HEK293 (cell line): ENCODE data around the gene STRN.

ENCODE experiments used
- CTCF ChIA-PET: fragments of 350-600 bp; formaldehyde crosslinking; extraction: SDS; loops from one replicate; lab custom pipeline; 2021; ENCODE audit warnings: antibody characterized with exemption; lab: Yijun Ruan, JAX
- POLR2A ChIA-PET: fragments of 300-600 bp; formaldehyde crosslinking; extraction: SDS; loops from one replicate; lab custom pipeline; 2020; ENCODE audit warnings: antibody characterized with exemption, inconsistent platforms; lab: Yijun Ruan, JAX
- H3K27ac ChIP-seq: fragments of 200-500 bp; sonication (Bioruptor generic); 2 replicates; pipeline ENCODE4 v1.5.1; 2014; ENCODE audit warnings: low read depth, low read length, control low read depth, inconsistent platforms; ENCODE audit errors: extremely low read depth
- H3K36me3 ChIP-seq, 2 experiments: fragments of 200-500 bp in 1 of 2; sonication (Bioruptor generic) in 1 of 2; 1 replicate in 1 of 2; 2 replicates in 1 of 2; pipeline ENCODE4 v1.5.1; 2014 to 2017; ENCODE audit warnings: inconsistent platforms in 2 of 2, low read length in 2 of 2; ENCODE audit not compliant: control insufficient read depth in 2 of 2, insufficient read depth in 1 of 2
- H3K4me1 ChIP-seq: fragments of 200-500 bp; sonication (Bioruptor generic); 2 replicates; pipeline ENCODE4 v1.5.1; 2014; ENCODE audit warnings: mild to moderate bottlenecking, low read length, inconsistent platforms; ENCODE audit not compliant: control insufficient read depth, insufficient read depth
- H3K4me3 ChIP-seq: 2 replicates; pipeline ENCODE4 v1.5.1; 2011; ENCODE audit warnings: low read depth, mild to moderate bottlenecking, control low read depth, low read length, moderate library complexity
- H3K9me3 ChIP-seq: fragments of 200-500 bp; sonication (Bioruptor generic); 2 replicates; pipeline ENCODE4 v1.5.1; 2014; ENCODE audit warnings: low read depth, low read length, inconsistent platforms; ENCODE audit not compliant: control insufficient read depth, insufficient read depth
- BCL11B ChIP-seq: fragments of 450-650 bp; formaldehyde crosslinking; IDR thresholded peaks from 2 replicates; pipeline ENCODE4 v1.5.1; 2016; ENCODE audit warnings: low read depth, missing biosample characterization, missing genetic modification characterization
- CTCF ChIP-seq: fragments of 450-650 bp; formaldehyde crosslinking; IDR thresholded peaks from 2 replicates; pipeline ENCODE4 v1.5.1; 2016; ENCODE audit warnings: missing biosample characterization, missing genetic modification characterization
- FEZF1 ChIP-seq: fragments of 450-650 bp; formaldehyde crosslinking; IDR thresholded peaks from 2 replicates; pipeline ENCODE4 v1.5.1; 2016; ENCODE audit warnings: missing biosample characterization, missing genetic modification characterization
- OVOL3 ChIP-seq: fragments of 450-650 bp; formaldehyde crosslinking; IDR thresholded peaks from 2 replicates; pipeline ENCODE4 v1.5.1; 2016; ENCODE audit warnings: missing biosample characterization, missing genetic modification characterization
- ZEB2 ChIP-seq: fragments of 450-650 bp; formaldehyde crosslinking; IDR thresholded peaks from 2 replicates; pipeline ENCODE4 v1.5.1; 2016; ENCODE audit warnings: missing biosample characterization, missing genetic modification characterization
- ZIC2 ChIP-seq: fragments of 450-650 bp; formaldehyde crosslinking; IDR thresholded peaks from 2 replicates; pipeline ENCODE4 v1.5.1; 2016; ENCODE audit warnings: missing biosample characterization, missing genetic modification characterization
- ZNF221 ChIP-seq: fragments of 450-650 bp; formaldehyde crosslinking; IDR thresholded peaks from 2 replicates; pipeline ENCODE4 v1.5.1; 2017; ENCODE audit warnings: missing biosample characterization, missing genetic modification characterization, borderline replicate concordance
- ZNF37A ChIP-seq: fragments of 450-650 bp; IDR thresholded peaks from 2 replicates; pipeline ENCODE4 v1.5.1; 2018; ENCODE audit warnings: missing biosample characterization, missing genetic modification characterization
- ZNF473 ChIP-seq: fragments of 450-650 bp; formaldehyde crosslinking; IDR thresholded peaks from 2 replicates; pipeline ENCODE4 v1.5.1; 2017; ENCODE audit warnings: missing biosample characterization, missing genetic modification characterization
- ZNF664 ChIP-seq: fragments of 450-650 bp; formaldehyde crosslinking; IDR thresholded peaks from 2 replicates; pipeline ENCODE4 v1.5.1; 2016; ENCODE audit warnings: missing biosample characterization, missing genetic modification characterization
- ZNF76 ChIP-seq: fragments of 450-650 bp; formaldehyde crosslinking; IDR thresholded peaks from 2 replicates; pipeline ENCODE4; 2016; ENCODE audit warnings: low read depth, missing biosample characterization, missing genetic modification characterization, borderline replicate concordance
- ZNF792 ChIP-seq: fragments of 450-650 bp; formaldehyde crosslinking; IDR thresholded peaks from 2 replicates; pipeline ENCODE4 v1.5.1; 2016; ENCODE audit warnings: missing biosample characterization, missing genetic modification characterization
- ZSCAN4 ChIP-seq: fragments of 450-650 bp; formaldehyde crosslinking; IDR thresholded peaks from 2 replicates; pipeline ENCODE4 v1.5.1; 2017; ENCODE audit warnings: missing biosample characterization, missing genetic modification characterization
- TF ChIP-seq, protein P1 (sequence below): fragments of 450-650 bp; formaldehyde crosslinking; IDR thresholded peaks from 2 replicates; pipeline ENCODE4 v1.5.1; 2016; ENCODE audit warnings: missing biosample characterization, missing genetic modification characterization, low read depth
- TF ChIP-seq, protein P2 (sequence below): fragments of 450-650 bp; formaldehyde crosslinking; IDR thresholded peaks from 2 replicates; pipeline ENCODE4 v1.5.1; 2016; ENCODE audit warnings: missing biosample characterization, missing genetic modification characterization
- TF ChIP-seq, protein P3 (sequence below): fragments of 450-650 bp; formaldehyde crosslinking; conservative IDR thresholded peaks from 2 replicates; pipeline ENCODE4 v1.5.1; 2016; ENCODE audit warnings: low read depth, missing biosample characterization, missing genetic modification characterization

STRN gene

GRCh38 chr2:36820942-36821605 lies 145.3 kb downstream of the STRN start:
- Histone ChIP-seq H3K4me1 (no peaks in the 10 kb centered on the region), H3K9me3 (no peaks in the 10 kb centered on the region), H3K4me3 (no peak overlapping the region), H3K36me3 (no peaks in the 10 kb centered on the region), H3K27ac (no peak overlapping the region)
- no peak for TF ChIP-seq ZSCAN4 (tag by site-specific recombination)
- TF ChIP-seq, protein P1, sequence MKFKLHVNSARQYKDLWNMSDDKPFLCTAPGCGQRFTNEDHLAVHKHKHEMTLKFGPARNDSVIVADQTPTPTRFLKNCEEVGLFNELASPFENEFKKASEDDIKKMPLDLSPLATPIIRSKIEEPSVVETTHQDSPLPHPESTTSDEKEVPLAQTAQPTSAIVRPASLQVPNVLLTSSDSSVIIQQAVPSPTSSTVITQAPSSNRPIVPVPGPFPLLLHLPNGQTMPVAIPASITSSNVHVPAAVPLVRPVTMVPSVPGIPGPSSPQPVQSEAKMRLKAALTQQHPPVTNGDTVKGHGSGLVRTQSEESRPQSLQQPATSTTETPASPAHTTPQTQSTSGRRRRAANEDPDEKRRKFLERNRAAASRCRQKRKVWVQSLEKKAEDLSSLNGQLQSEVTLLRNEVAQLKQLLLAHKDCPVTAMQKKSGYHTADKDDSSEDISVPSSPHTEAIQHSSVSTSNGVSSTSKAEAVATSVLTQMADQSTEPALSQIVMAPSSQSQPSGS (tag by site-specific recombination): no peak
- no peak for TF ChIP-seq BCL11B (tag by site-specific recombination)
- TF ChIP-seq CTCF: no peak
- TF ChIP-seq ZNF221 (tag by site-specific recombination): no peak
- no peak for TF ChIP-seq ZNF37A (tag by site-specific recombination)
- TF ChIP-seq ZNF76: no peak
- no peak for TF ChIP-seq ZNF792 (tag by site-specific recombination)
- TF ChIP-seq, protein P2, sequence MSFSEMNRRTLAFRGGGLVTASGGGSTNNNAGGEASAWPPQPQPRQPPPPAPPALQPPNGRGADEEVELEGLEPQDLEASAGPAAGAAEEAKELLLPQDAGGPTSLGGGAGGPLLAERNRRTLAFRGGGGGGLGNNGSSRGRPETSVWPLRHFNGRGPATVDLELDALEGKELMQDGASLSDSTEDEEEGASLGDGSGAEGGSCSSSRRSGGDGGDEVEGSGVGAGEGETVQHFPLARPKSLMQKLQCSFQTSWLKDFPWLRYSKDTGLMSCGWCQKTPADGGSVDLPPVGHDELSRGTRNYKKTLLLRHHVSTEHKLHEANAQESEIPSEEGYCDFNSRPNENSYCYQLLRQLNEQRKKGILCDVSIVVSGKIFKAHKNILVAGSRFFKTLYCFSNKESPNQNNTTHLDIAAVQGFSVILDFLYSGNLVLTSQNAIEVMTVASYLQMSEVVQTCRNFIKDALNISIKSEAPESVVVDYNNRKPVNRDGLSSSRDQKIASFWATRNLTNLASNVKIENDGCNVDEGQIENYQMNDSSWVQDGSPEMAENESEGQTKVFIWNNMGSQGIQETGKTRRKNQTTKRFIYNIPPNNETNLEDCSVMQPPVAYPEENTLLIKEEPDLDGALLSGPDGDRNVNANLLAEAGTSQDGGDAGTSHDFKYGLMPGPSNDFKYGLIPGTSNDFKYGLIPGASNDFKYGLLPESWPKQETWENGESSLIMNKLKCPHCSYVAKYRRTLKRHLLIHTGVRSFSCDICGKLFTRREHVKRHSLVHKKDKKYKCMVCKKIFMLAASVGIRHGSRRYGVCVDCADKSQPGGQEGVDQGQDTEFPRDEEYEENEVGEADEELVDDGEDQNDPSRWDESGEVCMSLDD: no peak
- TF ChIP-seq ZIC2 (tag by site-specific recombination): no peak
- no peak for TF ChIP-seq OVOL3 (tag by site-specific recombination)
- TF ChIP-seq, protein P3, sequence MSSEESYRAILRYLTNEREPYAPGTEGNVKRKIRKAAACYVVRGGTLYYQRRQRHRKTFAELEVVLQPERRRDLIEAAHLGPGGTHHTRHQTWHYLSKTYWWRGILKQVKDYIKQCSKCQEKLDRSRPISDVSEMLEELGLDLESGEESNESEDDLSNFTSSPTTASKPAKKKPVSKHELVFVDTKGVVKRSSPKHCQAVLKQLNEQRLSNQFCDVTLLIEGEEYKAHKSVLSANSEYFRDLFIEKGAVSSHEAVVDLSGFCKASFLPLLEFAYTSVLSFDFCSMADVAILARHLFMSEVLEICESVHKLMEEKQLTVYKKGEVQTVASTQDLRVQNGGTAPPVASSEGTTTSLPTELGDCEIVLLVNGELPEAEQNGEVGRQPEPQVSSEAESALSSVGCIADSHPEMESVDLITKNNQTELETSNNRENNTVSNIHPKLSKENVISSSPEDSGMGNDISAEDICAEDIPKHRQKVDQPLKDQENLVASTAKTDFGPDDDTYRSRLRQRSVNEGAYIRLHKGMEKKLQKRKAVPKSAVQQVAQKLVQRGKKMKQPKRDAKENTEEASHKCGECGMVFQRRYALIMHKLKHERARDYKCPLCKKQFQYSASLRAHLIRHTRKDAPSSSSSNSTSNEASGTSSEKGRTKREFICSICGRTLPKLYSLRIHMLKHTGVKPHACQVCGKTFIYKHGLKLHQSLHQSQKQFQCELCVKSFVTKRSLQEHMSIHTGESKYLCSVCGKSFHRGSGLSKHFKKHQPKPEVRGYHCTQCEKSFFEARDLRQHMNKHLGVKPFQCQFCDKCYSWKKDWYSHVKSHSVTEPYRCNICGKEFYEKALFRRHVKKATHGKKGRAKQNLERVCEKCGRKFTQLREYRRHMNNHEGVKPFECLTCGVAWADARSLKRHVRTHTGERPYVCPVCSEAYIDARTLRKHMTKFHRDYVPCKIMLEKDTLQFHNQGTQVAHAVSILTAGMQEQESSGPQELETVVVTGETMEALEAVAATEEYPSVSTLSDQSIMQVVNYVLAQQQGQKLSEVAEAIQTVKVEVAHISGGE (tag by site-specific recombination): no peak
- TF ChIP-seq FEZF1: no peak
- no peak for TF ChIP-seq ZEB2 (tag by site-specific recombination)
- no peak for TF ChIP-seq ZNF473 (tag by site-specific recombination)
- no peak for TF ChIP-seq ZNF664 (tag by site-specific recombination)
- CTCF ChIA-PET: interaction anchor here (0.8 to 1.2 kb wide), 2 partner anchors 36 to 50 kb away, joined by 5 to 7 read pairs; no protein-coding TSS in a partner anchor
- POLR2A ChIA-PET: no interaction called here
